Kidney tubule cell (primary cell): Measurements from ENCODE around the gene ZNF473.
A peak's percentile ranks its signal among the peaks of the same experiment; 100 is the strongest.
"Not testable (repeated sequence)": the region's sequence is repeated elsewhere in the genome, so short reads cannot be mapped to it uniquely, and the experiment has no call there.

Experiments
- DNase-seq: peaks from one replicate; pipeline ENCODE4 v3.0.0-alpha.2; 2018; ENCODE audit warnings: low spot score

Gene ZNF473

GRCh38 chr19:50050406-50051227 lies 24.8 kb downstream of the ZNF473 start:
- DNase-seq: peak; percentile 78

GRCh38 chr19:50051228-50051895 lies 25.6 kb downstream of the ZNF473 start:
- DNase-seq: not testable (repeated sequence)

- DNase-seq: no peak
These were observed 26.2 kb downstream of the ZNF473 start for GRCh38 chr19:50051964-50052363.

GRCh38 chr19:50053119-50053518 lies 27.3 kb downstream of the ZNF473 start:
- no peak for DNase-seq

- DNase-seq: no peak
These were observed 32.6 kb downstream of the ZNF473 start for GRCh38 chr19:50058425-50058824.

GRCh38 chr19:50059045-50059444 lies 33.2 kb downstream of the ZNF473 start:
- no peak for DNase-seq

- no peak for DNase-seq
These were observed 34.3 kb downstream of the ZNF473 start for GRCh38 chr19:50060107-50060506.

GRCh38 chr19:50061650-50062049 lies 35.8 kb downstream of the ZNF473 start:
- DNase-seq: no peak

GRCh38 chr19:50065938-50066337 lies 40.1 kb downstream of the ZNF473 start:
- no peak for DNase-seq

GRCh38 chr19:50067575-50067974 lies 41.8 kb downstream of the ZNF473 start:
- no peak for DNase-seq

GRCh38 chr19:50068382-50068781 lies 42.6 kb downstream of the ZNF473 start:
- not testable (repeated sequence) for DNase-seq

GRCh38 chr19:50075076-50075475 lies 49.3 kb downstream of the ZNF473 start:
- not testable (repeated sequence) for DNase-seq

- DNase-seq: not testable (repeated sequence)
These were observed 50.0 kb downstream of the ZNF473 start for GRCh38 chr19:50075644-50076372.

GRCh38 chr19:50076581-50077355 lies 51.0 kb downstream of the ZNF473 start:
- not testable (repeated sequence) for DNase-seq

- DNase-seq: not testable (repeated sequence)
These were observed 53.2 kb downstream of the ZNF473 start for GRCh38 chr19:50079014-50079413.

- not testable (repeated sequence) for DNase-seq
These were observed 58.6 kb downstream of the ZNF473 start for GRCh38 chr19:50084440-50084839.

GRCh38 chr19:50087153-50087552 lies 61.3 kb downstream of the ZNF473 start:
- not testable (repeated sequence) for DNase-seq

GRCh38 chr19:50090706-50091105 lies 64.9 kb downstream of the ZNF473 start:
- DNase-seq: not testable (repeated sequence)

GRCh38 chr19:50091786-50092185 lies 66.0 kb downstream of the ZNF473 start:
- DNase-seq: not testable (repeated sequence)

- DNase-seq: not testable (repeated sequence)
These were observed 66.8 kb downstream of the ZNF473 start for GRCh38 chr19:50092597-50092996.

- DNase-seq: not testable (repeated sequence)
These were observed 72.1 kb downstream of the ZNF473 start for GRCh38 chr19:50097884-50098283.

- not testable (repeated sequence) for DNase-seq
These were observed 73.1 kb downstream of the ZNF473 start for GRCh38 chr19:50098892-50099291.
